Esophagus muscularis mucosa (tissue), 4 donors: ENCODE results near the gene ZNF662. TPM values are rescaled to one million over a fixed set of nuclear protein-coding genes. Genes with fewer than 3 reads are reported as not detected.

Experiments used
- DNase-seq: peaks from one replicate; pipeline ENCODE4 v3.0.0-alpha.2; 2017; ENCODE audit errors: extremely low spot score
- H3K27ac ChIP-seq, 4 donors: fragments of 200-600 bp; sonication (generic); replicated peaks in 1 of 4; 1 replicate in 3 of 4; 2 replicates in 1 of 4; pipeline ENCODE4 v1.5.1; 2016 to 2019; ENCODE audit warnings: mild to moderate bottlenecking in 1 of 4
- H3K27me3 ChIP-seq, 4 donors: fragments of 200-600 bp; sonication (generic); one replicate each; pipeline versions ENCODE4 v1.5.1 to v1.6.0; 2016 to 2019
- H3K36me3 ChIP-seq, 4 donors: fragments of 200-600 bp; sonication (generic); one replicate each; pipeline ENCODE4 v1.5.1; 2016 to 2019
- H3K4me1 ChIP-seq, 4 donors: fragments of 200-600 bp; sonication (generic); one replicate each; pipeline ENCODE4 v1.5.1; 2016 to 2019
- H3K4me3 ChIP-seq, 4 donors: fragments of 200-600 bp; sonication (generic); 1 replicate in 2 of 4; 2 replicates in 2 of 4; pipeline ENCODE4 v1.5.1; 2016 to 2019; ENCODE audit warnings: mild to moderate bottlenecking in 4 of 4, moderate library complexity in 1 of 4
- H3K9me3 ChIP-seq, 4 donors: fragments of 200-600 bp; sonication (generic); 1 replicate in 3 of 4; 2 replicates in 1 of 4; pipeline ENCODE4 v1.5.1; 2016 to 2019
- EP300 ChIP-seq: sonication (generic); formaldehyde crosslinking; IDR thresholded peaks from one replicate; pipeline ENCODE4 v1.6.1; 2017; ENCODE audit warnings: antibody characterized with exemption
- POLR2A ChIP-seq: fragments of 450-650 bp; IDR thresholded peaks from one replicate; pipeline ENCODE4 v1.6.1; 2017; ENCODE audit warnings: antibody characterized with exemption, moderate library complexity, mild to moderate bottlenecking, low read depth
- POLR2AphosphoS5 ChIP-seq, 2 donors: sonication (generic); formaldehyde crosslinking; IDR thresholded peaks; one replicate each; pipeline ENCODE4 v1.6.1; 2017; ENCODE audit warnings: antibody characterized with exemption in 2 of 2
- WGBS: methylation state at CpG from one replicate; pipeline ENCODE4 v1.1.5; 2018; 5-methylcytosine and 5-hydroxymethylcytosine counted together
- intact Hi-C: fragments of 100-400 bp; cut with DNase I; formaldehyde crosslinking; loops from one replicate; pipeline ENCODE4 v1.15.1; 2023
- total RNA-seq, 4 donors: library from RNA; depleted of rRNA; stranded (reverse); fragments of >200 nt; gene quantifications; one replicate each; pipeline versions ENCODE4 v1.1.0 to v1.2.1, GENCODE V29; 2016
- TF ChIP-seq, protein P1 (sequence below), 3 experiments: fragments of 200-600 bp in 2 of 3; fragments of 450-650 bp in 1 of 3; sonication (generic) in 2 of 3; IDR thresholded peaks; one replicate each; pipeline ENCODE4 v1.5.1; 2017 to 2019; ENCODE audit warnings: antibody characterized with exemption in 3 of 3, mild to moderate bottlenecking in 2 of 3, moderate library complexity in 1 of 3

Gene ZNF662
- total RNA-seq, 4 donors from 2014 or later, result 4.0 to 11.6 (median 5.3) TPM

DNA sequence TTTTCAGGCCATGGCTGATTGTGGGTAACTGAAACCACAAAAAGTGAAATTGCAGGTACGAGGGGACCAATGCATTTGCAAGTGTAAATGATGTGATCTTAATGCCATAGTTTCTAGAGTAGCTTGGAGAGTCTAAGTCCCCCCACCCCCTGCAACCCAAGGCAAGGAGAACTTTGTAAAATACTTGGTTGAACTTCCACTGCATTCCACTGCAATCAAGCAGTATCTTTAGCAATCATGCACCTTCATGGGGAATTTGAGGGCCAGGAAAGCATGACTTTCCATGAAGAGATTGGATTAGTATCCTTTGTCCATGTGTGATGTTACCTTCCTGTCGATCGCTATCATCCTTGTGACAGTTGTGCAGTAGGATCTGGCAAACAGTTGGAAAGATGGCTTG is 18.9 kb upstream of the ZNF662 start:
- Histone ChIP-seq H3K27ac (no peak overlapping the region), H3K4me1 (no peaks in the 10 kb centered on the region), H3K27me3 (no peaks in the 10 kb centered on the region), H3K36me3 (no peaks in the 10 kb centered on the region), H3K9me3 (no peaks in the 10 kb centered on the region), H3K4me3 (no peak overlapping the region)
- intact Hi-C loops, result no loop called here
- DNase-seq, result no peak
- WGBS, result 87% methylated on average over 3 of the region's 3 CpGs
- no peak for TF ChIP-seq POLR2AphosphoS5 (IDR thresholded peaks at IDR 0.05)
- TF ChIP-seq POLR2A, result no peak

DNA sequence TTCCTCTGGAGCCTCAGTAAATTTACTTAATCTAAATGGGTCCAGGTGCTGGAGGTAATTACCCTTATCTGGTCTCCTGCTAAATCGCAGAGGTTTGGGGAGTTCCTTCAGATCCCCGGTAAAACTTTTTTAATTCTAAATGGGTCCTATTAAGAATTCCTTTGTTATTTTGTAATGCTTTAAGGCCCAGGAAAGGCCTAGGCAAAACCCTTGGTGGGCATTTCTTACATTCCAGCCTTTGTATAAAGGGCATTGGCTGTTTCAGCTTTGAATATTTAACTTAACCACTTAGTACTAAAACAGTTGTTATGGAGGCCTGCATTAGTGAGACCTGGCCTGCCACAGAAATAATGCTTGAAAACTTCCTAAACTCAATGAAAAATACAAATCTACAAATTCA is 14.9 kb upstream of the ZNF662 start:
- Histone ChIP-seq H3K4me1 (no peaks in the 10 kb centered on the region), H3K4me3 (no peak overlapping the region), H3K9me3 (no peaks in the 10 kb centered on the region), H3K27ac (no peak overlapping the region), H3K27me3 (no peaks in the 10 kb centered on the region), H3K36me3 (no peaks in the 10 kb centered on the region)
- 84% methylated on average over 2 of the region's 2 CpGs for WGBS
- DNase-seq, result no peak
- intact Hi-C loops, result no loop called here
- TF ChIP-seq, protein P1, sequence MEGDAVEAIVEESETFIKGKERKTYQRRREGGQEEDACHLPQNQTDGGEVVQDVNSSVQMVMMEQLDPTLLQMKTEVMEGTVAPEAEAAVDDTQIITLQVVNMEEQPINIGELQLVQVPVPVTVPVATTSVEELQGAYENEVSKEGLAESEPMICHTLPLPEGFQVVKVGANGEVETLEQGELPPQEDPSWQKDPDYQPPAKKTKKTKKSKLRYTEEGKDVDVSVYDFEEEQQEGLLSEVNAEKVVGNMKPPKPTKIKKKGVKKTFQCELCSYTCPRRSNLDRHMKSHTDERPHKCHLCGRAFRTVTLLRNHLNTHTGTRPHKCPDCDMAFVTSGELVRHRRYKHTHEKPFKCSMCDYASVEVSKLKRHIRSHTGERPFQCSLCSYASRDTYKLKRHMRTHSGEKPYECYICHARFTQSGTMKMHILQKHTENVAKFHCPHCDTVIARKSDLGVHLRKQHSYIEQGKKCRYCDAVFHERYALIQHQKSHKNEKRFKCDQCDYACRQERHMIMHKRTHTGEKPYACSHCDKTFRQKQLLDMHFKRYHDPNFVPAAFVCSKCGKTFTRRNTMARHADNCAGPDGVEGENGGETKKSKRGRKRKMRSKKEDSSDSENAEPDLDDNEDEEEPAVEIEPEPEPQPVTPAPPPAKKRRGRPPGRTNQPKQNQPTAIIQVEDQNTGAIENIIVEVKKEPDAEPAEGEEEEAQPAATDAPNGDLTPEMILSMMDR (IDR thresholded peaks at IDR 0.05), result no peak
- TF ChIP-seq EP300 (no peak), POLR2AphosphoS5 (IDR thresholded peaks at IDR 0.05) (no peak), POLR2A (no peak)

DNA sequence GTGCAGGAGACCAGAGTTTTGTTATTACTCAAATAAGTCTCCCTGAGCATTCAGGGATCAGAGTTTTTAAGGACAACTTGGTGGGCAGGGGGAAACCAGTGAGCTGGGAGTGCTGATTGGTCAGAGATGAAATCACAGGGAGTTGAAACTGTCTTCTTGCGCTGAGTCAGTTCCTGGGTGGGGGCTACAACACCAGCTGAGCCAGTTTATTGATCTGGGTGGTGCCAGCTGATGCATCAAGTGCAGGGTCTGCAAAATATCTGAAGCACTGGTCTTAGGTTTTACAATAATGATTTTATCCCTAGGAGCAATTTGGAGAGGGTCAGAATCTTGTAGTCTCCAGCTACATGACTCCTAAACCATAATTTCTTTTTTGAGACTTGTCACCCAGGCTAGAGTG is 13.8 kb upstream of the ZNF662 start:
- Histone ChIP-seq H3K36me3 (no peaks in the 10 kb centered on the region), H3K27ac (no peak overlapping the region), H3K4me3 (no peak overlapping the region), H3K9me3 (no peaks in the 10 kb centered on the region), H3K27me3 (no peaks in the 10 kb centered on the region), H3K4me1 (no peaks in the 10 kb centered on the region)
- no peak for DNase-seq
- 100% methylated on average over 1 of the region's 1 CpG for WGBS
- TF ChIP-seq, protein P1 (IDR thresholded peaks at IDR 0.05), result no peak
- no peak for TF ChIP-seq EP300
- no peak for TF ChIP-seq POLR2AphosphoS5 (IDR thresholded peaks at IDR 0.05)
- no peak for TF ChIP-seq POLR2A
- intact Hi-C loops, result no loop called here

DNA sequence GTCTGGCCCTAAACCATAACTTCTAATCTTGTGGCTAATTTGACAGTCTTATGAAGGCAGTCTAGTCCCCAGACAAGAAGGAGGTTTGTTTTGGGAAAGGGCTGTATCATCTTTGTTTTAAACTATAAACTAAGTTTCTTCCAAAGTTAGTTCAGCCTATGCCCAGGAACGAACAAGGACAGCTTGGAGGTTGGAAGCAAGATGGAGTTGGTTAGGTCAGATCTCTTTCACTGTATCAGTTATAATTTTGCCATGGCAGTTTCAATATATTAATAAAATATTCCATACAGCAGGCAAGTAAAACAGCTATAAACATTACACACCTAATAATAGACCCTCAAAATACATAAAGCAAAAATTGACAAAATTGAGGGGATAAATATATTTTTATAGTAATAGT is 13.1 kb upstream of the ZNF662 start:
- no peaks in the 10 kb centered on the region for H3K36me3 ChIP-seq
- H3K4me1 ChIP-seq, result no peaks in the 10 kb centered on the region
- TF ChIP-seq, protein P1 (IDR thresholded peaks at IDR 0.05), result no peak
- no peak for TF ChIP-seq POLR2A
- no peak for TF ChIP-seq EP300
- TF ChIP-seq POLR2AphosphoS5 (IDR thresholded peaks at IDR 0.05), result no peak
- H3K27me3 ChIP-seq, result no peaks in the 10 kb centered on the region
- WGBS, result 88% methylated on average over 1 of the region's 1 CpG
- DNase-seq, result no peak
- no peak overlapping the region for H3K4me3 ChIP-seq
- no peaks in the 10 kb centered on the region for H3K9me3 ChIP-seq
- no peak overlapping the region for H3K27ac ChIP-seq
- intact Hi-C loops, result no loop called here

DNA sequence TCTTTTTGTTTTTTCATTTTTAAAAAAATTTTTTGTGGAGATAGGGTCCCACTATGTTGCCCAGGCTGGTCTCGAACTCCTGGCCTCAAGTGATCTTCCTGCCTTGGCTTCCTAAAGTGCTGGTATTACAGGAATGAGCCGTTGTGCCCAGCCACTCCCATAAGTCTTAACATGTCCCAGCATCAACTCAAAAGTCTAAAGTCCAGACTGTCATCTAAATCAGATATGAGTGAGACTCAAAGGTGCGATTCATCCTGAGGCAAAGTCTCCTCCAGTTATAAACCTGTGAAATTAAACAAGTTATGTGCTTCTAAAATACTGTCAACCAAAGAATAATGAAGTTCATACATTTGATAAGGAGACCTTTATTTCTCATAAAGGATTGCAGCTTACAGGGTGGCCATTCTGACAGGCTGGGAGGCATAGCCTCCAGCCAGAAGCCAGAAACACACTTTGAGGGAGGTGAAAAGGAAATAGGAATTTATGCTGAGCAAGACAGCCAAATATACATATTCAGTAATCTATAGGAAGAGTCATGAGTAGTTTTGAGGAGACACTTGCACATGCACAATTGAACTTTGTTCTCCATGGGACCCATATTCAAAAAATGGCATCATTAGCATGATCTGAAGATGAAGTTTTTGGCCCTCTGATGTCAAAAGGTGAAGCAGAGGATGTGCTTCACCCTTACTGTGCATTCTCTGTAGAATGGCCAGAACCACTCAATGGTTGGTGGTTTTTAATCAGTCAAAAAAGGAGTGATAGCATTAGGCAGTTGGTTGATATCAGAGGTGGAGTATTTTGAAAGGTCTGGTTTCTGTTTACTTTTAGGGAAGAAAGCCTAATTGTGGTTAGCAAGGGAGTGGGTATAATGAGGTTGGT is 11.0 kb upstream of the ZNF662 start:
- 85% methylated on average over 3 of the region's 3 CpGs for WGBS
- no peak for TF ChIP-seq POLR2A
- TF ChIP-seq POLR2AphosphoS5 (IDR thresholded peaks at IDR 0.05), result no peak
- TF ChIP-seq EP300, result no peak
- TF ChIP-seq, protein P1 (IDR thresholded peaks at IDR 0.05), result no peak

More for the DNA sequence above, 11.0 kb upstream of the ZNF662 start:
- DNase-seq, result no peak
- H3K4me3 ChIP-seq, result no peak overlapping the region
- no peaks in the 10 kb centered on the region for H3K9me3 ChIP-seq
- H3K27me3 ChIP-seq, result no peaks in the 10 kb centered on the region
- intact Hi-C loops, result no loop called here
- H3K36me3 ChIP-seq, result no peaks in the 10 kb centered on the region
- H3K27ac ChIP-seq, result no peak overlapping the region
- no peaks in the 10 kb centered on the region for H3K4me1 ChIP-seq
